ENCODE results near the gene DAPK2. TPM values are rescaled to one million over a fixed set of nuclear protein-coding genes. Genes with fewer than 3 reads are reported as not detected.

DAPK2 gene
- total and polyA plus RNA-seq, 2 of the 13 experiments (the other 11 are each of a cell fraction or from before 2014, with no cell fraction given) = 0.33 to 0.63 TPM

GRCh38 chr15:64045774-64046420, 388 bp downstream of the DAPK2 start:
- no peak for DNase-seq (ENCODE audit: low spot score)
- H2AFZ ChIP-seq (ENCODE audit: low read length) = no peak overlapping the region
- no peak overlapping the region for H3K27ac ChIP-seq (ENCODE audit: extremely low read length, insufficient read depth, low read length)
- no peak for TF ChIP-seq DPF2 (CRISPR knock-in tag; IDR thresholded peaks at IDR 0.05; ENCODE audit: borderline replicate concordance, low read depth)
- TF ChIP-seq ZNF777 (CRISPR knock-in tag; IDR thresholded peaks at IDR 0.05) = peak; percentile 73
- TF ChIP-seq SOX5 (CRISPR knock-in tag; IDR thresholded peaks at IDR 0.05; ENCODE audit: borderline replicate concordance) = no peak
- no peak for TF ChIP-seq YY1 (IDR thresholded peaks at IDR 0.05; ENCODE audit: insufficient read depth, insufficient replicate concordance, low read depth, low read length)
- no peak for TF ChIP-seq HOXD1 (CRISPR knock-in tag; IDR thresholded peaks at IDR 0.05)
- no peak for TF ChIP-seq BCL6 (CRISPR knock-in tag; IDR thresholded peaks at IDR 0.05)
- no peak for TF ChIP-seq ZKSCAN5 (CRISPR knock-in tag; IDR thresholded peaks at IDR 0.05)
- TF ChIP-seq CHD2 (IDR thresholded peaks at IDR 0.05; ENCODE audit: low read depth, low read length) = no peak
- TF ChIP-seq ATF6 (CRISPR knock-in tag; conservative IDR thresholded peaks at IDR 0.05) = no peak
- no peak for TF ChIP-seq CENPT (CRISPR knock-in tag; IDR thresholded peaks at IDR 0.05; ENCODE audit: low read depth)
- TF ChIP-seq ZNF687 (CRISPR knock-in tag; IDR thresholded peaks at IDR 0.05) = no peak
- TF ChIP-seq GLMP (CRISPR knock-in tag; IDR thresholded peaks at IDR 0.05; ENCODE audit: borderline replicate concordance) = no peak
- TF ChIP-seq SMARCE1 (IDR thresholded peaks at IDR 0.05; ENCODE audit: borderline replicate concordance) = no peak
- no peak for TF ChIP-seq ZNF441 (CRISPR knock-in tag; IDR thresholded peaks at IDR 0.05; ENCODE audit: borderline replicate concordance)
- no peak for TF ChIP-seq HNRNPH1 (optimal IDR thresholded peaks at IDR 0.05; ENCODE audit: low read depth, low read length)
- no peak for TF ChIP-seq RBM39 (IDR thresholded peaks at IDR 0.05; ENCODE audit: low read depth, low read length, poor library complexity, severe bottlenecking)
- no peak for TF ChIP-seq FOSL1 (CRISPR knock-in tag; IDR thresholded peaks at IDR 0.05; ENCODE audit: borderline replicate concordance)

More at GRCh38 chr15:64045774-64046420, 388 bp downstream of the DAPK2 start:
- BruUV-seq (replicated peaks) = no TSS peak
- 59% methylated on average over 7 of the region's 76 CpGs for WGBS (ENCODE audit: low lambda C conversion rate)
- Histone ChIP-seq H3K9me3 (ENCODE audit: low read length) (no peaks in the 10 kb centered on the region), H3K4me2 (ENCODE audit: low read depth, low read length) (peak overlapping the region; percentile 82), H3K4me3 (replicated peaks in 1 of 3; ENCODE audit: insufficient read depth in 1 of 3, low read depth in 2 of 3, low read length in 3 of 3) (peak overlapping the region; percentile 40 to 68 (median 41); a peak in 4 of 6 replicates), H3K79me2 (ENCODE audit: insufficient read depth, low read length) (no peaks in the 10 kb centered on the region), H3K4me1 (ENCODE audit: insufficient read depth, low read length) (peaks cover 33% of the 10 kb centered on the region), H3K27me3 (ENCODE audit: control insufficient read depth in 1 of 2, insufficient read depth in 2 of 2, low read length in 2 of 2) (peaks cover 2 to 46% of the 10 kb centered on the region in 2 experiments; a peak in 4 of 5 replicates), H3K36me3 (replicated peaks in 1 of 2; ENCODE audit: control insufficient read depth in 1 of 2, insufficient read depth in 2 of 2, low read length in 2 of 2) (no peaks in the 10 kb centered on the region), H4K20me1 (ENCODE audit: insufficient read depth, low read length) (no peaks in the 10 kb centered on the region), H3K9ac (ENCODE audit: insufficient read depth, low read depth, low read length) (0 out of 2 replicates have a peak overlapping the region, but pooled peaks have one; percentile 4)
- ChIA-PET CTCF (ENCODE audit: low intra/inter-chr PET ratio, low total read pairs) (interaction anchor here (0.7 to 2.6 kb wide), 3 partner anchors 99 to 155 kb away, joined by 3 to 15 read pairs (median 4); no protein-coding TSS in a partner anchor), POLR2A (interaction anchor here (0.9 kb wide), 1 partner anchor 29 kb away, joined by 3 read pairs; no protein-coding TSS in a partner anchor)
- in situ Hi-C loops (cut with HindIII; ENCODE audit: extremely low pct_ligation_motif_present, low pct_unique_long_range_greater_than_20kb) = no loop called here
- intact Hi-C loops (cut with micrococcal nuclease; ENCODE audit: unreplicated experiment) = loop anchor here (1.0 kb wide), 1 partner anchor 101 kb away; no protein-coding TSS in a partner anchor
- no peak for FAIRE-seq
- ATAC-seq = peak; percentile 13

All from HepG2 (cell line).